SU-DHL-6 (cell line): ENCODE measurements around the gene LHX2.

Experiments
- CTCF ChIP-seq: fragments of 200-600 bp; sonication (generic); IDR thresholded peaks from one replicate; pipeline ENCODE4 v1.5.1; 2017; ENCODE audit warnings: antibody characterized with exemption, mild to moderate bottlenecking, low read length, moderate library complexity; ENCODE audit not compliant: insufficient read depth, poor library complexity, severe bottlenecking
- EZH2phosphoT487 ChIP-seq: fragments of 200-600 bp; sonication (generic), shearing (Covaris generic); conservative IDR thresholded peaks from 2 replicates; pipeline ENCODE4 v1.6.1; 2018; ENCODE audit warnings: mild to moderate bottlenecking, antibody characterized with exemption, low read length, moderate library complexity, mixed read lengths

- no peak for TF ChIP-seq CTCF
- no peak for TF ChIP-seq EZH2phosphoT487
Measured at GRCh38 chr9:123978981-123979380, 32.6 kb upstream of the LHX2 start.
